HCT116 (cell line): ENCODE data around the gene PRDX2.

Experiments
- CBX3 ChIP-seq: IDR thresholded peaks from 2 replicates; pipeline ENCODE4 v1.6.1; 2012; ENCODE audit warnings: low read depth
- CEBPB ChIP-seq: IDR thresholded peaks from 2 replicates; pipeline ENCODE4 v1.6.1; 2012; ENCODE audit warnings: low read depth
- FOSL1 ChIP-seq: IDR thresholded peaks from 2 replicates; pipeline ENCODE4 v1.6.1; 2012; ENCODE audit warnings: low read depth
- JUND ChIP-seq: IDR thresholded peaks from 2 replicates; pipeline ENCODE4 v1.6.1; 2012
- TF ChIP-seq, protein P1 (sequence below): IDR thresholded peaks from 2 replicates; pipeline ENCODE4 v1.6.1; 2012

DNA sequence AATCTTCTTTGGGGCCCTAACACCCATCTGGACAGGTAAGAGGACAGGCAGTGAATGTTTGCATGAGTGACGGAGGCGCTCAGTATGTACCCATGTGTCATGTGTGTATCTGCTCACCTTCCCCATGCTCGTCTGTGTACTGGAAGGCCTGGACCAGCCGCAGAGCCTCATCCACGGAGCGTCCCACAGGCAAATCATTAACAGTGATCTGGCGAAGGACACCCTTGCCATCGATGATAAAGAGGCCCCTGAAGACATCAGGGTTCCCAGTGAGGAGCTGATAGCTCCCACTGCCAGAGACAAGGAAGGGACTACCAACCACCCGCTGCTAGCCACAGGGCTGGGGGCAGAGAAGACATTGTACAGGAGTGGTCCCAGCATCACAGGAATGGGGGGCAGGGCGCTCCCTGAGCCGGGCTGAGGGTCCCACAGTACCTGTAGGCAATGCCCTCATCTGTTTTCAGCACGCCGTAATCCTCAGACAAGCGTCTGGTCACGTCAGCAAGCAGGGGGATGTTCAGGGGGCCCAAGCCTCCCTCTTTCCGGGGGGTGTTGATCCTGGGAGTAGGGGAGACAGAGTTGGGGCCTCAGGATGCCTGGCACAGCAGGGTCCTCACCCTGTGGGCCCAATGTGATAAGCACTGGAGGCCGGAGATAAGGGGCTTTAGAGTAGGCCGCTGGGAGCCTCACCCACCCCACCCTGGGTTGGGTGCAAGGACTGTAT, 1.7 kb downstream of the PRDX2 start:
- TF ChIP-seq CEBPB (no peak), CBX3 (no peak), FOSL1 (no peak), JUND (no peak)
- TF ChIP-seq, protein P1, sequence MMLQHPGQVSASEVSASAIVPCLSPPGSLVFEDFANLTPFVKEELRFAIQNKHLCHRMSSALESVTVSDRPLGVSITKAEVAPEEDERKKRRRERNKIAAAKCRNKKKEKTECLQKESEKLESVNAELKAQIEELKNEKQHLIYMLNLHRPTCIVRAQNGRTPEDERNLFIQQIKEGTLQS: no peak
